Lower leg skin (tissue), 3 donors: ENCODE data around the gene S100A14.

Experiments used
- POLR2A ChIP-seq, 2 donors: fragments of 450-650 bp; IDR thresholded peaks; one replicate each; pipeline ENCODE4 v1.6.1; 2016 to 2017; ENCODE audit warnings: antibody characterized with exemption in 2 of 2, mild to moderate bottlenecking in 1 of 2, moderate library complexity in 1 of 2
- TF ChIP-seq, protein P1 (sequence below), 3 donors: fragments of 450-650 bp; IDR thresholded peaks; one replicate each; pipeline ENCODE4 v1.5.1; 2016; ENCODE audit warnings: antibody characterized with exemption in 3 of 3, mild to moderate bottlenecking in 3 of 3, moderate library complexity in 2 of 3

DNA sequence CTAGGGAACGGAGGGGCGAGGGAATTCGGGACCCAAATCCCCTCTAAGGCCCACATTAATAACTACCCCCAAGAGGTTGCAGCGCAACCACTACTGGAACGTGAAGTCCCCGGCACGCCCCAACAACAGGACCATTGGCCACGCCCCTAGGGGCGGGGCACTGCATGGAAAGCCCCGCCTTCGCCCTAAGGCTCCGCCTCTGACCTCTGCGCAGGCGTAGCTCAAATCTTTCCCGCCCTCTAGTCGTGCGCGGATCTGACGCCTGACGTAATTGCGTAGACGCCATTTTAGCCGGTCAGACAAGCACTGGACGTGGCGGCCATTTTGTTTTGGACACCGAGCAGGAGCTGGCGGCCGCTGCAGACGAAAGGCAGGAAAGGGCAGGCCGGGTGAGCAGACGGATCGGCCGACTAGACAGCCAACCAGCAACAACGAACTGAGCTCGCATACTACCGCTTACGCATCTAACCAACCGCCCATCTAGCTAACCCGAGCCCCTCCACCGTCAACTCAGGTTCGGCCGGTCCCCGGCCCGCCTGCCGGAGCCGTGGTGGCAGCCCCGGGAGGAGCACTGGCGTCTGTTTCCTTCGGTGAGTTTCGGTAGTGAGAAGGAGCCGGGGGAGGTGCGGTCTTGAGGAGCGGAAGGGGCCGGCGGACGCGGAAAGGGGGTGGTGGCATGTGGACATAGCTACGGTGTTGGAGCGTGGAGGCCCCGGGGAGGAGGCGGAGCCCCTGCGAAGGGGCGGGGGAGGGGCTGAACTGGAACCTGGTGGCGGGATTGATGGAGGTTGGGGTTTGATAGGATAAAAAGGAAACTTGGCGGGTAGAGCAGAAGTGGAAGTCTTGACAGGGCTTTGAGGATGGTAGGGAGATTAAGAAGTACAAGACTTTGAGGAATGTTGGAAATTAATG is 17.9 kb upstream of the S100A14 start, which contains the start of gene CHTOP:
- TF ChIP-seq POLR2A (IDR thresholded peaks at IDR 0.05): peak in 1 of 2 donors; percentile 57
- TF ChIP-seq, protein P1, sequence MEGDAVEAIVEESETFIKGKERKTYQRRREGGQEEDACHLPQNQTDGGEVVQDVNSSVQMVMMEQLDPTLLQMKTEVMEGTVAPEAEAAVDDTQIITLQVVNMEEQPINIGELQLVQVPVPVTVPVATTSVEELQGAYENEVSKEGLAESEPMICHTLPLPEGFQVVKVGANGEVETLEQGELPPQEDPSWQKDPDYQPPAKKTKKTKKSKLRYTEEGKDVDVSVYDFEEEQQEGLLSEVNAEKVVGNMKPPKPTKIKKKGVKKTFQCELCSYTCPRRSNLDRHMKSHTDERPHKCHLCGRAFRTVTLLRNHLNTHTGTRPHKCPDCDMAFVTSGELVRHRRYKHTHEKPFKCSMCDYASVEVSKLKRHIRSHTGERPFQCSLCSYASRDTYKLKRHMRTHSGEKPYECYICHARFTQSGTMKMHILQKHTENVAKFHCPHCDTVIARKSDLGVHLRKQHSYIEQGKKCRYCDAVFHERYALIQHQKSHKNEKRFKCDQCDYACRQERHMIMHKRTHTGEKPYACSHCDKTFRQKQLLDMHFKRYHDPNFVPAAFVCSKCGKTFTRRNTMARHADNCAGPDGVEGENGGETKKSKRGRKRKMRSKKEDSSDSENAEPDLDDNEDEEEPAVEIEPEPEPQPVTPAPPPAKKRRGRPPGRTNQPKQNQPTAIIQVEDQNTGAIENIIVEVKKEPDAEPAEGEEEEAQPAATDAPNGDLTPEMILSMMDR (IDR thresholded peaks at IDR 0.05): no peak
